Measurements from ENCODE around the gene RAB5IF. TPM values are rescaled to one million over a fixed set of nuclear protein-coding genes. Genes with fewer than 3 reads are reported as not detected.

RAB5IF gene
- total and polyA plus RNA-seq, 3 donors from 2014 or later = 75.7 to 93.1 (median 81.3) TPM

- WGBS, 2 donors = 80 to 87% methylated on average over 15 of the region's 15 CpGs
- DNase-seq = no peak
Observed at GRCh38 chr20:36629719-36630681, 24.4 kb downstream of the RAB5IF start.

GRCh38 chr20:36631646-36632045, 26.1 kb downstream of the RAB5IF start:
- Histone ChIP-seq H3K4me1 (no peaks in the 10 kb centered on the region), H3K27ac (no peak overlapping the region), H3K36me3 (ENCODE audit: low read depth, missing control alignments) (no peaks in the 10 kb centered on the region), H3K4me3 (no peak overlapping the region), H3K9me3 (no peaks in the 10 kb centered on the region), H3K27me3 (no peaks in the 10 kb centered on the region)
- TF ChIP-seq POLR2A (IDR thresholded peaks at IDR 0.05) (no peak), CTCF (IDR thresholded peaks at IDR 0.05) (no peak)
- intact Hi-C loops (cut with DNase I; ENCODE audit: low total_unique reads) = no loop called here
- 89 to 96% methylated on average over 6 of the region's 6 CpGs for WGBS, 2 donors
- DNase-seq = no peak

More at GRCh38 chr20:36629719-36630681, 24.4 kb downstream of the RAB5IF start:
- Histone ChIP-seq H3K9me3 (no peaks in the 10 kb centered on the region), H3K27me3 (no peaks in the 10 kb centered on the region), H3K27ac (no peak overlapping the region), H3K4me3 (no peak overlapping the region), H3K4me1 (no peaks in the 10 kb centered on the region), H3K36me3 (ENCODE audit: low read depth, missing control alignments) (no peaks in the 10 kb centered on the region)
- TF ChIP-seq CTCF (IDR thresholded peaks at IDR 0.05) (no peak), POLR2A (IDR thresholded peaks at IDR 0.05) (no peak)
- intact Hi-C loops (cut with DNase I; ENCODE audit: low total_unique reads) = no loop called here

GRCh38 chr20:36632147-36632486, 26.5 kb downstream of the RAB5IF start:
- no peak overlapping the region for H3K4me3 ChIP-seq
- no peaks in the 10 kb centered on the region for H3K4me1 ChIP-seq
- no peak for DNase-seq
- no peak overlapping the region for H3K27ac ChIP-seq
- intact Hi-C loops (cut with DNase I; ENCODE audit: low total_unique reads) = no loop called here
- TF ChIP-seq CTCF (IDR thresholded peaks at IDR 0.05) = no peak
- no peaks in the 10 kb centered on the region for H3K27me3 ChIP-seq
- no peaks in the 10 kb centered on the region for H3K9me3 ChIP-seq
- WGBS, 2 donors = 80 to 90% methylated on average over 3 of the region's 3 CpGs
- no peaks in the 10 kb centered on the region for H3K36me3 ChIP-seq (ENCODE audit: low read depth, missing control alignments)

GRCh38 chr20:36632487-36633284, 27.1 kb downstream of the RAB5IF start:
- Histone ChIP-seq H3K4me1 (no peaks in the 10 kb centered on the region), H3K4me3 (no peak overlapping the region), H3K27ac (no peak overlapping the region), H3K36me3 (ENCODE audit: low read depth, missing control alignments) (no peaks in the 10 kb centered on the region), H3K9me3 (no peaks in the 10 kb centered on the region), H3K27me3 (no peaks in the 10 kb centered on the region)
- no peak for TF ChIP-seq POLR2A (IDR thresholded peaks at IDR 0.05)
- no peak for TF ChIP-seq CTCF (IDR thresholded peaks at IDR 0.05)
- no peak for DNase-seq
- intact Hi-C loops (cut with DNase I; ENCODE audit: low total_unique reads) = no loop called here
- WGBS, 2 donors = 82 to 88% methylated on average over 14 of the region's 14 CpGs

All from testis (tissue), 3 donors.